Upper lobe of right lung (tissue), 1 donor: ENCODE data around the gene IDI1. TPM values are rescaled to one million over a fixed set of nuclear protein-coding genes. Genes with fewer than 3 reads are reported as not detected.

Source experiments
- ATAC-seq: fragments of 200-7000 bp; cut with Tn5 transposase; one replicate; pipeline ENCODE4 v1.9.1; 2020; ENCODE audit warnings: mild to moderate bottlenecking, moderate library complexity
- DNase-seq: peaks from one replicate; pipeline ENCODE4 v3.0.0-alpha.2; 2020
- H3K27ac ChIP-seq: fragments of 200-600 bp; one replicate; pipeline ENCODE4 v1.8.0; 2022
- H3K27me3 ChIP-seq: fragments of 200-600 bp; one replicate; pipeline ENCODE4 v1.8.0; 2022; ENCODE audit warnings: mild to moderate bottlenecking
- H3K36me3 ChIP-seq: fragments of 200-600 bp; one replicate; pipeline ENCODE4 v1.8.0; 2022
- H3K4me1 ChIP-seq: fragments of 200-600 bp; one replicate; pipeline ENCODE4 v1.8.0; 2022
- H3K4me3 ChIP-seq: fragments of 200-600 bp; one replicate; pipeline ENCODE4 v1.8.0; 2022; ENCODE audit warnings: mild to moderate bottlenecking
- H3K9me3 ChIP-seq: fragments of 200-600 bp; one replicate; pipeline ENCODE4 v1.8.0; 2022
- CTCF ChIP-seq: fragments of 200-600 bp; IDR thresholded peaks from one replicate; pipeline ENCODE4 v1.8.0; 2022; ENCODE audit warnings: antibody characterized with exemption
- intact Hi-C: fragments of 100-400 bp; cut with DNase I; formaldehyde crosslinking; loops from one replicate; pipeline ENCODE4 v1.11.0; 2022
- total RNA-seq: library from RNA; stranded (reverse); fragmentation: NEBNext Ultra II Directional; extraction: Animal tissue kit (Norgen Biotek cat#: 25700); gene quantifications from one replicate; pipeline ENCODE4 v1.2.1, GENCODE V29; 2021
- donor health status: DM: no; HTN: yes; CAD: no; lungs with severe emphysema.

The IDI1 gene
- total RNA-seq, 1 donor from 2014 or later: 68.5 TPM

DNA sequence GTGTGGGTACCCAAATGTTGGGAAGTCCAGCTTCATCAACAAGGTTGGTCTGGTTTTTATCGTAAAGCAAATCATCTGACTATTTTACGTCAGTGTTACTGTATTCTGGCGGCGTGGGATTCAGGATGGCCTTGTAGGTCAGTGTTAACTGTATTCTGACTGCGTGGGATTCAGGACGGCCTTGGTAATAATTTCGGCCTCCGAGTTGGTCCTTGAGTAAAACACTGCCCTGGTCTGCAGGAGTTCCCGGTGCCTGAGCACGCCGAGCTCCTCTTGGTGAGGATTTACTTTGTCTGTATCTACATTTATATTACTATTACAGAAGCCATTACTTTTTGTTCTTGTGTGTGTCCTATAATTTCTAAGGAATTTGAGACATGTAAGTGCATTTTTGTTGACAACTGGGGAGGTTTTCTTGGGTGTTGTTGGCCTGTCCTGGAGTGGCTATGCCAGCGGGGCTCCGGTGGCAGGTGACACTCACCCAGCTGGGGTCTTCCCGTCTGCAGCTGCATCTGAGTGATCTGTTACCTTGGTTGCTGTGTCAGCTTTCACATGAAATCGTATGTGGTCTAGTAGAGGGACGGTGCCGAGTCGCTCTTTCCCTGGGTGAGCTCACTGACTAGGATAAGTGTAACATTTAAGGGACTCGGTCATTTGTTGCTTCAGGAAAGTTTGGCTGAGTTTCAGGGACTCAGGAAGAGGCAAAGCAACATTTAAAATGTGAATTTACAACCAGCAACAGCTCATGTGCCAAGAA is 51.5 kb downstream of the IDI1 start:
- Histone ChIP-seq H3K27ac (no peak overlapping the region), H3K27me3 (no peaks in the 10 kb centered on the region), H3K36me3 (peaks cover 99% of the 10 kb centered on the region), H3K9me3 (peaks cover 7% of the 10 kb centered on the region), H3K4me1 (no peaks in the 10 kb centered on the region), H3K4me3 (no peak overlapping the region)
- DNase-seq (no peak), ATAC-seq (no peak)
- no peak for TF ChIP-seq CTCF
- intact Hi-C loops: no loop called here

- Histone ChIP-seq H3K36me3 (peaks cover 87% of the 10 kb centered on the region), H3K4me3 (no peak overlapping the region), H3K4me1 (no peaks in the 10 kb centered on the region), H3K27ac (no peak overlapping the region), H3K27me3 (no peaks in the 10 kb centered on the region), H3K9me3 (no peaks in the 10 kb centered on the region)
- ATAC-seq: no peak
- DNase-seq: no peak
- no peak for TF ChIP-seq CTCF
- intact Hi-C loops: no loop called here
Observed at GRCh38 chr10:996031-996430, 52.9 kb downstream of the IDI1 start.

DNA sequence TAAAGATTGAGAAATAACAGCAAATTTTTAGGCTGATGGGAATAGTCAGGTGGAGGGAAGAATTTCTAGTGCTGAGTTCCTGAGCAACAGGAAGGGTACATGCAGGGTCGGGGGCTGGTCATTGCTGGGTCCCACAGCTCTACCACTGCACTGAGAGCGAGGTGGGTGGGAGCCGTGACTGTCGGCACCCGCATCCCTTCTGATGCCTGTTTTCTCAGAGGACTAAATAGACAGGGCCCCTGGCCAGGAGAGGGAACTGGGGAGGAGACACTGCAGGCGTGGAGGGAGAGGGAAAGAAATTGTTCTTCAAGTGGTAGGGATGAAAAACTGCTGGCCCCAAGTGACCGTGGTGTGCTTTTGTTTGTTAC is 53.4 kb downstream of the IDI1 start:
- no peaks in the 10 kb centered on the region for H3K4me1 ChIP-seq
- no peak for DNase-seq
- H3K9me3 ChIP-seq: no peaks in the 10 kb centered on the region
- H3K27me3 ChIP-seq: no peaks in the 10 kb centered on the region
- no peak overlapping the region for H3K27ac ChIP-seq
- peaks cover 82% of the 10 kb centered on the region for H3K36me3 ChIP-seq
- TF ChIP-seq CTCF: no peak
- no peak overlapping the region for H3K4me3 ChIP-seq
- ATAC-seq: no peak
- intact Hi-C loops: no loop called here

GRCh38 chr10:994836-995558 is 53.9 kb downstream of the IDI1 start:
- ATAC-seq (no peak), DNase-seq (no peak)
- H3K27ac ChIP-seq: no peak overlapping the region
- H3K9me3 ChIP-seq: no peaks in the 10 kb centered on the region
- H3K4me3 ChIP-seq: no peak overlapping the region
- H3K27me3 ChIP-seq: no peaks in the 10 kb centered on the region
- intact Hi-C loops: no loop called here
- H3K36me3 ChIP-seq: peaks cover 77% of the 10 kb centered on the region
- no peak for TF ChIP-seq CTCF
- peaks cover 1% of the 10 kb centered on the region for H3K4me1 ChIP-seq

DNA sequence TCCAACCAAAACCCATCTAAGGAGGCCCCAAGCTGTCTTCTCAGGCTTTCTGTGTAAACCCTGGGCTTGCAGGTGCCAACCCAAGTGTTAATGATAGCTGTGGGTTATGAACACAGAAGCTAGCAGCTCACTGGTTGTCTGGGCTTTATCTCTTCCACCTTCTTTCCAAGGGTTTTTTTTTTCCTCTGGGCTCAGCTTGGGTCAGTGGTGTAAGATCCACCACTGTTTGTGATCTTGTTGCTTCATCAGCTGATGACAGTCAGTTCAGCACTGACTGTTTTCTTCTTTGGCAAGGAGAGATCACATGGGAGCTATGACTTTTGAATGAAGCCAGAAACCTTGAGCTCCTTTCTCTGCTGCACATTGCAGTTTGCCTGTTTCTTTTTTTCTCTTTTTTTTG is 56.0 kb downstream of the IDI1 start:
- no peak for ATAC-seq
- intact Hi-C loops: no loop called here
- Histone ChIP-seq H3K9me3 (no peaks in the 10 kb centered on the region), H3K4me3 (no peak overlapping the region), H3K4me1 (peaks cover 13% of the 10 kb centered on the region), H3K27me3 (no peaks in the 10 kb centered on the region), H3K27ac (no peak overlapping the region), H3K36me3 (peaks cover 56% of the 10 kb centered on the region)
- no peak for TF ChIP-seq CTCF
- no peak for DNase-seq
